BJ (cell line): ENCODE results near the gene GTF2IRD1. TPM values are rescaled to one million over a fixed set of nuclear protein-coding genes. Genes with fewer than 3 reads are reported as not detected.

Source experiments
- CTCF ChIA-PET: fragments of 350-600 bp; formaldehyde crosslinking; extraction: SDS; loops from one replicate; lab custom pipeline; 2021; ENCODE audit warnings: antibody characterized with exemption, inconsistent platforms; lab: Yijun Ruan, JAX
- POLR2A ChIA-PET: fragments of 300-600 bp; sonication (Branson Sonifier 250); formaldehyde crosslinking; extraction: SDS; loops from one replicate; lab custom pipeline; 2021; ENCODE audit warnings: antibody characterized with exemption; lab: Charles Lee
- DNase-seq: peaks from one replicate; pipeline ENCODE4 v3.0.0-alpha.2; 2011; ENCODE audit warnings: low read depth
- H3K27me3 ChIP-seq: 2 replicates; pipeline ENCODE4 v1.6.0; 2011; ENCODE audit warnings: low read length; ENCODE audit not compliant: control insufficient read depth, insufficient read depth
- H3K36me3 ChIP-seq: 2 replicates; pipeline ENCODE4 v1.5.1; 2011; ENCODE audit warnings: low read length; ENCODE audit not compliant: control insufficient read depth, insufficient read depth
- H3K4me3 ChIP-seq: 2 replicates; pipeline ENCODE4 v1.5.1; 2011; ENCODE audit warnings: low read depth, mild to moderate bottlenecking, control low read depth, low read length
- polyA plus RNA-seq: library from polyadenylated mRNA; depleted of rRNA; stranded (reverse); fragments of >200 nt; gene quantifications from 2 replicates; pipeline ENCODE4 v1.2.3, GENCODE V29; 2011
- TF ChIP-seq, protein P1 (sequence below): IDR thresholded peaks from 2 replicates; pipeline ENCODE4 v1.5.1; 2011; ENCODE audit warnings: low read depth, mild to moderate bottlenecking, control low read depth, inconsistent platforms, low read length, moderate library complexity; ENCODE audit not compliant: insufficient read depth

Gene GTF2IRD1
- polyA plus RNA-seq, 1 experiment: 29.0 TPM

DNA sequence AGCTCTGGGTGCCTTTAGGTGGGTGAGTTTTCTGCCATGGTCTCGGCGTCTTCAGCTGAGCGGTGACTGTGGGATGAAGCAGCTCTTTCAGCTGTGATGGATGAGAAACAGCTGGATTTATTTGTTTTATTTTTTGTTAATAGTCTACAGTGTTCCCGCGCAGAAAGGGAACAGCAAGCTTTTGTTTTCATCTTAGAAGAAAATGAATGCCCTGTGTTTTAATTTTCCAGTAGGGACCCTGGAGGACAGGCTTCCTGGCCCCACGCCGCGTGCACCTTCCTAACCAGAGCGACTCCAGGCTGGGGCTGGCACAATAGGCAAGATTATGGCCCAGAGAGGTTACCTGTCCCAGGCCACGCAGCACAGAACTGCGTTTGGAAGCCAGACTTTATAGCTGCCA, 57.6 kb downstream of the GTF2IRD1 start:
- Histone ChIP-seq H3K36me3 (peaks cover 24% of the 10 kb centered on the region), H3K4me3 (no peak overlapping the region), H3K27me3 (no peaks in the 10 kb centered on the region)
- TF ChIP-seq, protein P1, sequence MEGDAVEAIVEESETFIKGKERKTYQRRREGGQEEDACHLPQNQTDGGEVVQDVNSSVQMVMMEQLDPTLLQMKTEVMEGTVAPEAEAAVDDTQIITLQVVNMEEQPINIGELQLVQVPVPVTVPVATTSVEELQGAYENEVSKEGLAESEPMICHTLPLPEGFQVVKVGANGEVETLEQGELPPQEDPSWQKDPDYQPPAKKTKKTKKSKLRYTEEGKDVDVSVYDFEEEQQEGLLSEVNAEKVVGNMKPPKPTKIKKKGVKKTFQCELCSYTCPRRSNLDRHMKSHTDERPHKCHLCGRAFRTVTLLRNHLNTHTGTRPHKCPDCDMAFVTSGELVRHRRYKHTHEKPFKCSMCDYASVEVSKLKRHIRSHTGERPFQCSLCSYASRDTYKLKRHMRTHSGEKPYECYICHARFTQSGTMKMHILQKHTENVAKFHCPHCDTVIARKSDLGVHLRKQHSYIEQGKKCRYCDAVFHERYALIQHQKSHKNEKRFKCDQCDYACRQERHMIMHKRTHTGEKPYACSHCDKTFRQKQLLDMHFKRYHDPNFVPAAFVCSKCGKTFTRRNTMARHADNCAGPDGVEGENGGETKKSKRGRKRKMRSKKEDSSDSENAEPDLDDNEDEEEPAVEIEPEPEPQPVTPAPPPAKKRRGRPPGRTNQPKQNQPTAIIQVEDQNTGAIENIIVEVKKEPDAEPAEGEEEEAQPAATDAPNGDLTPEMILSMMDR: no peak
- DNase-seq: no peak
- ChIA-PET POLR2A (no interaction called here), CTCF (no interaction called here)

DNA sequence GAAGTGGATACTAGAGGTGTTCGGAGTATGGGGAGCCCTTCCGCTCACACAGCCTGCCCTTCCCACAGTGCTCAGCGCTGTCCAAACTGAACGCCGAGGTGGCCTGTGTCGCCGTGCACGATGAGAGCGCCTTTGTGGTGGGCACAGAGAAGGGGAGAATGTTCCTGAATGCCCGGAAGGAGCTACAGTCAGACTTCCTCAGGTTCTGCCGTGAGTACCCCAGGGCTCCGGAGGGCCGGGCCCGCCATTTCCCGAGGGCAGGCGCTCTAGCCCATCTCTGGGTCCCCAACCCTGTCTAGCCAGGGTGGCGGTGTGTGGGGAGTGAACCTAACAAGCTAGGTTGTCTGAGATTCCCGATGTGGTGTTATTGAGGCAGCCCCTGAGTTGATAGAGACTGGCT, 59.1 kb downstream of the GTF2IRD1 start:
- Histone ChIP-seq H3K27me3 (no peaks in the 10 kb centered on the region), H3K36me3 (peaks cover 23% of the 10 kb centered on the region), H3K4me3 (no peak overlapping the region)
- TF ChIP-seq, protein P1: no peak
- ChIA-PET CTCF (no interaction called here), POLR2A (no interaction called here)
- no peak for DNase-seq

DNA sequence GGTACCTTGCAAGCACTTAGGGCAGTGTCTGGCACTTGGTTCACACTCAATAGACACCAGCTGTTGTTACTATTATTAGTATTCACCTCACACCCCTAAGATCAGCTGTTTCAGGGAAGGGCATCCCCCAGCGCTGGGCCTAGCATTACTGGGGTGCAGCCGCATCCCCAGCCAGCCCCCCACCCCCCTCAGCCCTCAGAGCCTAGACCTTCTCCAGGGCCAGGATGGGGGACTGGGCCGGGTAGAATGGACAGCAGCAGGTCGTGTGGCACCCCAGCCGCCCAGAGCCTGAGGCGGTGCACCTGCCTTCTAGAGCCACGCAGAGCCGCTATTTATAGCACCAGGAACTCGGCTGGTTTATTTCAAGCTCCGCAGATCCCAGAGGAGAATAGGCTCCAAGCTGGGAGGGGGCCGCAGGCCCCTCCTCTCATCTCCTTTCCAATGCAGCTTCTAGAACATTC, 60.5 kb downstream of the GTF2IRD1 start:
- peaks cover 26% of the 10 kb centered on the region for H3K36me3 ChIP-seq
- CTCF ChIA-PET: no interaction called here
- TF ChIP-seq, protein P1: no peak
- DNase-seq: no peak
- no peaks in the 10 kb centered on the region for H3K27me3 ChIP-seq
- H3K4me3 ChIP-seq: no peak overlapping the region
- POLR2A ChIA-PET: no interaction called here

DNA sequence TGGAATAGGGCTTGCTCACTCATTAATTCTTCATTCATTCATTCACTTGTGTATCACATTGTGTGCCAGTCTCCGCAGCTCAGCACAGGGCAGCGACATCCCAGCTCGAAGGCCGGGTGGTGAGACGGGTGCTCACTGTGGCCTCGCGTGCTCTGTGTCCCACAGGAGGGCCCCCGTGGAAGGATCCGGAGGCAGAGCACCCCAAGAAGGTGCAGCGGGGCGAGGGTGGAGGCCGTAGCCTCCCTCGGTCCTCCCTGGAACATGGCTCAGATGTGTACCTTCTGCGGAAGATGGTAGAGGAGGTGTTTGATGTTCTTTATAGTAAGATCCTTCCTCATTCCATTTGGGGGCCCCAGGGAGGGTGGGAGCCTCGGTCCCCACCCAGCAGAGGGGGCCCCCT, 61.6 kb downstream of the GTF2IRD1 start:
- H3K36me3 ChIP-seq: peaks cover 30% of the 10 kb centered on the region
- H3K4me3 ChIP-seq: no peak overlapping the region
- CTCF ChIA-PET: interaction anchor here (0.6 kb wide), 1 partner anchor 65 kb away, joined by 3 read pairs; no protein-coding TSS in a partner anchor
- TF ChIP-seq, protein P1: no peak
- DNase-seq: no peak
- POLR2A ChIA-PET: no interaction called here
- H3K27me3 ChIP-seq: no peaks in the 10 kb centered on the region

DNA sequence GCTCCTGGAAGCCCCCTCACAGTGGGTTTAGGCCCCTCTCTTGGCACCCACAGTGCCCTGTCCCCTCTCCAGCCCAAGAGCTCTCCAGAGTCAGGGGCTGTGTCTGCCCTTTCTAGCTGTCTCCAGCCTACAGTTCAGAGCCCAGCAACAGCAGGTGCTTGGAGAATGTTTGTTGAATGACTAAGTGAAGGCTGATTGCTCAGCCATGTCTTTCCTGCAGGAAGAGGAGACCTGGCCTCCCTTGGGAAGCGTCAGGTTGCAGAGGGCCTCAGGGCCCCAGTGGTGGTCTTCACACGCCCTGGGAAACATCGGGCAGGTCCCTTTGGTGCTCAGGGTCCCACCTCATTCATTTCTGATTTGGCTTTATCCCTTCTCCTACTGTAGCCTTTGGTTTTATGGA, 62.5 kb downstream of the GTF2IRD1 start:
- peaks cover 34% of the 10 kb centered on the region for H3K36me3 ChIP-seq
- no peak overlapping the region for H3K4me3 ChIP-seq
- CTCF ChIA-PET: no interaction called here
- no peaks in the 10 kb centered on the region for H3K27me3 ChIP-seq
- TF ChIP-seq, protein P1: no peak
- POLR2A ChIA-PET: no interaction called here
- no peak for DNase-seq
